Smooth muscle cell (in vitro differentiated cells): Measurements from ENCODE around the gene SLX4IP. TPM values are rescaled to one million over a fixed set of nuclear protein-coding genes. Genes with fewer than 3 reads are reported as not detected.

ENCODE experiments used
- DNase-seq: peaks from one replicate; lab custom pipeline; 2025; ENCODE audit not compliant: unreplicated experiment; lab: John Stamatoyannopoulos, UW
- H2AFZ ChIP-seq: fragments of 200-600 bp; sonication (generic); 2 replicates; pipeline ENCODE4 v1.6.0; 2016; ENCODE audit warnings: antibody characterized with exemption, low read depth, mild to moderate bottlenecking
- H3F3A ChIP-seq: fragments of 200-600 bp; sonication (generic); 2 replicates; pipeline ENCODE4 v1.6.0; 2017; ENCODE audit warnings: antibody characterized with exemption, low read depth
- H3K27ac ChIP-seq: fragments of 200-600 bp; sonication (generic); 2 replicates; pipeline ENCODE4 v1.5.1; 2016; ENCODE audit warnings: low read depth, mild to moderate bottlenecking
- H3K27me3 ChIP-seq: fragments of 200-600 bp; sonication (generic); 2 replicates; pipeline ENCODE4 v1.6.1; 2016; ENCODE audit warnings: low read depth, mild to moderate bottlenecking
- H3K36me3 ChIP-seq: fragments of 200-600 bp; sonication (generic); 2 replicates; pipeline ENCODE4 v1.5.1; 2016; ENCODE audit warnings: low read depth
- H3K4me1 ChIP-seq: fragments of 200-600 bp; sonication (generic); 2 replicates; pipeline ENCODE4 v1.5.1; 2016; ENCODE audit warnings: low read depth
- H3K4me2 ChIP-seq: fragments of 200-600 bp; sonication (generic); 2 replicates; pipeline ENCODE4 v1.6.0; 2016; ENCODE audit warnings: mild to moderate bottlenecking
- H3K4me3 ChIP-seq: fragments of 200-600 bp; sonication (generic); 2 replicates; pipeline ENCODE4 v1.5.1; 2016; ENCODE audit warnings: mild to moderate bottlenecking
- H3K79me2 ChIP-seq: fragments of 200-600 bp; sonication (generic); 2 replicates; pipeline ENCODE4 v1.6.0; 2016; ENCODE audit warnings: low read depth, mild to moderate bottlenecking
- H3K9ac ChIP-seq: fragments of 200-600 bp; sonication (generic); 2 replicates; pipeline ENCODE4 v1.6.0; 2016; ENCODE audit warnings: low read depth
- H3K9me3 ChIP-seq: fragments of 200-600 bp; sonication (generic); replicated peaks from 2 replicates; pipeline ENCODE4 v1.5.1; 2016; ENCODE audit warnings: low read depth
- H4K20me1 ChIP-seq: fragments of 200-600 bp; sonication (generic); 2 replicates; pipeline ENCODE4 v1.6.0; 2016; ENCODE audit warnings: low read depth
- CTCF ChIP-seq: fragments of 200-600 bp; sonication (generic); IDR thresholded peaks from 2 replicates; pipeline ENCODE4 v1.5.1; 2017; ENCODE audit warnings: borderline replicate concordance, mild to moderate bottlenecking, antibody characterized with exemption; ENCODE audit not compliant: insufficient read depth, poor library complexity, severe bottlenecking
- whole genome bisulfite sequencing: methylation state at CpG from one replicate; pipeline ENCODE4 v1.1.7; 2016; ENCODE audit warnings: low lambda C conversion rate; 5-methylcytosine and 5-hydroxymethylcytosine counted together
- polyA plus RNA-seq: library from polyadenylated mRNA; unstranded; fragments of >200 nt; fragmentation: Nextera tagmentation; extraction: Ambion mirVana; gene quantifications from 2 replicates; pipeline ENCODE4 v1.2.1, GENCODE V29; 2016
- total RNA-seq: library from RNA; depleted of rRNA; stranded (reverse); fragments of >200 nt; gene quantifications from 2 replicates; pipeline ENCODE4 v1.2.3, GENCODE V29; 2014

SLX4IP gene
- total and polyA plus RNA-seq, 2 experiments from 2014 or later: 1.2 to 6.2 TPM

GRCh38 chr20:10498200-10498599 is 63.1 kb downstream of the SLX4IP start:
- H3K4me3 ChIP-seq: no peak overlapping the region
- no peaks in the 10 kb centered on the region for H3F3A ChIP-seq
- no peak overlapping the region for H3K9ac ChIP-seq
- no peak for TF ChIP-seq CTCF
- no peaks in the 10 kb centered on the region for H4K20me1 ChIP-seq
- peaks cover 20% of the 10 kb centered on the region for H3K4me1 ChIP-seq
- no peak overlapping the region for H3K27ac ChIP-seq
- DNase-seq: no peak
- H3K36me3 ChIP-seq: no peaks in the 10 kb centered on the region
- no peak overlapping the region for H3K4me2 ChIP-seq
- H3K79me2 ChIP-seq: peaks cover 26% of the 10 kb centered on the region
- no peaks in the 10 kb centered on the region for H3K9me3 ChIP-seq
- no peak overlapping the region for H2AFZ ChIP-seq
- no peaks in the 10 kb centered on the region for H3K27me3 ChIP-seq
- WGBS: 33% methylated on average over 1 of the region's 1 CpG

GRCh38 chr20:10501402-10501801 is 66.3 kb downstream of the SLX4IP start:
- Histone ChIP-seq H2AFZ (no peak overlapping the region), H3K4me1 (peaks cover 20% of the 10 kb centered on the region), H3K9ac (no peak overlapping the region), H3K9me3 (no peaks in the 10 kb centered on the region), H4K20me1 (no peaks in the 10 kb centered on the region), H3K4me3 (no peak overlapping the region), H3K36me3 (no peaks in the 10 kb centered on the region), H3F3A (peaks cover 6% of the 10 kb centered on the region), H3K27ac (no peak overlapping the region), H3K4me2 (no peak overlapping the region), H3K27me3 (no peaks in the 10 kb centered on the region), H3K79me2 (peaks cover 26% of the 10 kb centered on the region)
- no peak for DNase-seq
- WGBS: 68% methylated on average over 4 of the region's 4 CpGs
- no peak for TF ChIP-seq CTCF

GRCh38 chr20:10502098-10502526 is 67.0 kb downstream of the SLX4IP start:
- no peak overlapping the region for H3K4me3 ChIP-seq
- no peak overlapping the region for H3K27ac ChIP-seq
- H4K20me1 ChIP-seq: no peaks in the 10 kb centered on the region
- H3K4me1 ChIP-seq: peaks cover 16% of the 10 kb centered on the region
- 86% methylated on average over 5 of the region's 5 CpGs for whole genome bisulfite sequencing
- no peak overlapping the region for H2AFZ ChIP-seq
- H3F3A ChIP-seq: peaks cover 6% of the 10 kb centered on the region
- no peaks in the 10 kb centered on the region for H3K27me3 ChIP-seq
- no peaks in the 10 kb centered on the region for H3K9me3 ChIP-seq
- H3K4me2 ChIP-seq: no peak overlapping the region
- peaks cover 20% of the 10 kb centered on the region for H3K79me2 ChIP-seq
- no peaks in the 10 kb centered on the region for H3K36me3 ChIP-seq
- no peak for TF ChIP-seq CTCF
- DNase-seq: no peak
- no peak overlapping the region for H3K9ac ChIP-seq

- Histone ChIP-seq H3F3A (peaks cover 6% of the 10 kb centered on the region), H2AFZ (peak overlapping the region; percentile 28), H3K4me2 (peak overlapping the region; percentile 34), H3K9me3 (no peaks in the 10 kb centered on the region), H3K9ac (no peak overlapping the region), H3K36me3 (no peaks in the 10 kb centered on the region), H4K20me1 (no peaks in the 10 kb centered on the region), H3K27me3 (no peaks in the 10 kb centered on the region), H3K79me2 (no peaks in the 10 kb centered on the region), H3K4me3 (no peak overlapping the region), H3K27ac (peak overlapping the region; percentile 43), H3K4me1 (peaks cover 20% of the 10 kb centered on the region)
- 89% methylated on average over 7 of the region's 7 CpGs for WGBS
- no peak for DNase-seq
- no peak for TF ChIP-seq CTCF
These were observed 69.5 kb downstream of the SLX4IP start for GRCh38 chr20:10504608-10504993.
